Glomerular visceral epithelial cell (primary cell): ENCODE measurements around the gene RBMX.

Source experiments
- DNase-seq: peaks from one replicate; pipeline ENCODE4 v3.0.0-alpha.2; 2016; ENCODE audit errors: extremely low spot score

The RBMX gene

GRCh38 chrX:136835761-136836160 is 44.8 kb downstream of the RBMX start:
- DNase-seq = no peak

DNA sequence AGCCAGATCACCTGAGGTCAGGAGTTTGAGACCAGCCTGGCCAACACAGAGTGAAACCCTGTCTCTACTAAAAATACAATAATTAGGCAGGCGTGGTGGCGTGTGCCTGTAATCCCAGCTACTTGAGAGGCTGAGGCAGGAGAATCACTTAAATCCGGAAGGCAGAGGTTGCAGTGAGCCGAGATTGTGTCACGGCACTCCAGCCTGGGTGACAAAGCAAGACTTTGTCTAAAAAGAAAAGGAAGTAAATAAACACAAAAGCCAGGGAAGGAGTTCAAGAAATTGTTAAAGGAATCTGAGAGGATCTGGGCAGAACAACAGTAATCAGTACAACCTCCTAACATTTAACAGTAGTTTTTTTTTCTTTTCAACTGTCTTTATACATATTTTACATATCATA is 51.1 kb downstream of the RBMX start:
- no peak for DNase-seq

DNA sequence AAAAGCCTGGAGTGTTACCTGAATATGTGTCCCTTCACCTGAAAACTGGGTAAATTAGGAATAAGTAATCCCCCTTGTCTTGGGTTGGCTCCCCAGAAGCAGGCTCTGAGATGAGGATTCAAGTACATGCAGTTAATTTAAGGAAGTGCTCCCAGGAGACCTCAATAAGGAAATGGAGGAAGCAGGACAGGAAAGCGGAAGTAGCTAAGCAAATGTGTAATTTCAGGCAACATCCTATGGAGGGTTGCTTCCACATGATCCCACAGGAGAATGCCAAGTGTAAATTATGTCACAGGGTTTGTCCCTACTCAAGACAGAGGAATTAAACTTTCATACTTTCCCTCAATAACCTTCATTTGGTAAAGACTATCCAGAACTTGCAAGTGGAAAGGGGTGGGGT is 51.7 kb downstream of the RBMX start:
- no peak for DNase-seq

GRCh38 chrX:136827026-136827425 is 53.5 kb downstream of the RBMX start:
- DNase-seq = no peak

- no peak for DNase-seq
Measured at GRCh38 chrX:136825771-136826170, 54.8 kb downstream of the RBMX start.
